ENCODE results near the gene RAB6A. TPM values are rescaled to one million over a fixed set of nuclear protein-coding genes. Genes with fewer than 3 reads are reported as not detected.

RAB6A gene
- total RNA-seq, 3 donors from 2014 or later (not counting 1 experiment from before 2014, with no cell fraction given), result 72.2 to 107 (median 97.7) TPM

GRCh38 chr11:73660497-73661034, 100.3 kb downstream of the RAB6A start:
- H3K4me1 ChIP-seq (ENCODE audit: control insufficient read depth, insufficient read depth, low read length), result peaks cover 12% of the 10 kb centered on the region
- TF ChIP-seq, protein P1, sequence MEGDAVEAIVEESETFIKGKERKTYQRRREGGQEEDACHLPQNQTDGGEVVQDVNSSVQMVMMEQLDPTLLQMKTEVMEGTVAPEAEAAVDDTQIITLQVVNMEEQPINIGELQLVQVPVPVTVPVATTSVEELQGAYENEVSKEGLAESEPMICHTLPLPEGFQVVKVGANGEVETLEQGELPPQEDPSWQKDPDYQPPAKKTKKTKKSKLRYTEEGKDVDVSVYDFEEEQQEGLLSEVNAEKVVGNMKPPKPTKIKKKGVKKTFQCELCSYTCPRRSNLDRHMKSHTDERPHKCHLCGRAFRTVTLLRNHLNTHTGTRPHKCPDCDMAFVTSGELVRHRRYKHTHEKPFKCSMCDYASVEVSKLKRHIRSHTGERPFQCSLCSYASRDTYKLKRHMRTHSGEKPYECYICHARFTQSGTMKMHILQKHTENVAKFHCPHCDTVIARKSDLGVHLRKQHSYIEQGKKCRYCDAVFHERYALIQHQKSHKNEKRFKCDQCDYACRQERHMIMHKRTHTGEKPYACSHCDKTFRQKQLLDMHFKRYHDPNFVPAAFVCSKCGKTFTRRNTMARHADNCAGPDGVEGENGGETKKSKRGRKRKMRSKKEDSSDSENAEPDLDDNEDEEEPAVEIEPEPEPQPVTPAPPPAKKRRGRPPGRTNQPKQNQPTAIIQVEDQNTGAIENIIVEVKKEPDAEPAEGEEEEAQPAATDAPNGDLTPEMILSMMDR (IDR thresholded peaks at IDR 0.05), result no peak
- Mint-ChIP-seq H3K27ac (no peak overlapping the region), H3K4me3 (peak overlapping the region; percentile 55), H3K4me1 (peaks cover 0 to 7% of the 10 kb centered on the region in 2 donors), H3K27me3 (ENCODE audit: low read depth in 2 of 2) (no peaks in the 10 kb centered on the region), H3K36me3 (no peaks in the 10 kb centered on the region), H3K9me3 (no peaks in the 10 kb centered on the region)
- DNase-seq, result no peak
- no peaks in the 10 kb centered on the region for H3K36me3 ChIP-seq (ENCODE audit: control insufficient read depth, insufficient read depth, low read length)
- WGBS (ENCODE audit: insufficient coverage), result 39% methylated on average over 25 of the region's 25 CpGs
- peaks cover 7% of the 10 kb centered on the region for H3K27me3 ChIP-seq (ENCODE audit: control insufficient read depth, insufficient read depth, low read length)
- no peak overlapping the region for H3K27ac ChIP-seq (ENCODE audit: low read length)
- H3K4me3 ChIP-seq (ENCODE audit: low read length), result peak overlapping the region; percentile 4
- peak in 1 of 3 donors; percentile 14 for ATAC-seq
- intact Hi-C loops (cut with micrococcal nuclease), result loop anchor here (1.0 to 2.0 kb wide), 3 partner anchors 35 to 354 kb away; no protein-coding TSS in a partner anchor
- no peaks in the 10 kb centered on the region for H3K9me3 ChIP-seq (ENCODE audit: control insufficient read depth, insufficient read depth, low read length)

DNA sequence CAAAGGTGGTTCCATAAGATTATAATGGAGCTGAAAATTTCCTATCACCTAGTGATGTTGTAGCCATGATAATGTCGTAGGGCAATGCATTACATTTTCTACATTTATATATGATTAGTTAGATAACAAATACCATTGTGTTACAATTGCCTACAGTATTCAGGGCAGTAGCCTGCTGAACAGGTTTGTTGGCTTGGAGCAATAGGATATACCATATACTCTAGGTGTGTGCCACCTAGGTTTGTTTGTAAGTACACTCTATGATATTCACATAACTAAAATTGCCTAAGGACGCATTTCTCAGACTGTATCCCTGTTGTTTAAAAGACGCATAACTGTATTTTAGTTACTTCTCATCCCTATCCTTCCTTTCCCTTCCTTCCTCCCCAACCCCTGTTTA, 100.9 kb downstream of the RAB6A start:
- peak overlapping the region; percentile 17 for H3K4me3 Mint-ChIP-seq
- ATAC-seq, result no peak
- H3K4me1 ChIP-seq (ENCODE audit: control insufficient read depth, insufficient read depth, low read length), result peaks cover 12% of the 10 kb centered on the region
- H3K4me3 ChIP-seq (ENCODE audit: low read length), result no peak overlapping the region
- no peaks in the 10 kb centered on the region for H3K9me3 ChIP-seq (ENCODE audit: control insufficient read depth, insufficient read depth, low read length)
- no peak for DNase-seq
- H3K27ac ChIP-seq (ENCODE audit: low read length), result no peak overlapping the region
- H3K27ac Mint-ChIP-seq, result no peak overlapping the region
- H3K36me3 ChIP-seq (ENCODE audit: control insufficient read depth, insufficient read depth, low read length), result no peaks in the 10 kb centered on the region
- no peaks in the 10 kb centered on the region for H3K9me3 Mint-ChIP-seq
- H3K36me3 Mint-ChIP-seq, result no peaks in the 10 kb centered on the region
- H3K27me3 Mint-ChIP-seq (ENCODE audit: low read depth in 2 of 2), result no peaks in the 10 kb centered on the region
- peaks cover 7% of the 10 kb centered on the region for H3K27me3 ChIP-seq (ENCODE audit: control insufficient read depth, insufficient read depth, low read length)
- TF ChIP-seq, protein P1 (IDR thresholded peaks at IDR 0.05), result no peak
- WGBS (ENCODE audit: insufficient coverage), result 94% methylated on average over 2 of the region's 3 CpGs
- intact Hi-C loops (cut with micrococcal nuclease), result loop anchor here (2.0 kb wide), 1 partner anchor 353 kb away; no protein-coding TSS in a partner anchor
- H3K4me1 Mint-ChIP-seq, result peaks cover 0 to 7% of the 10 kb centered on the region in 2 donors

DNA sequence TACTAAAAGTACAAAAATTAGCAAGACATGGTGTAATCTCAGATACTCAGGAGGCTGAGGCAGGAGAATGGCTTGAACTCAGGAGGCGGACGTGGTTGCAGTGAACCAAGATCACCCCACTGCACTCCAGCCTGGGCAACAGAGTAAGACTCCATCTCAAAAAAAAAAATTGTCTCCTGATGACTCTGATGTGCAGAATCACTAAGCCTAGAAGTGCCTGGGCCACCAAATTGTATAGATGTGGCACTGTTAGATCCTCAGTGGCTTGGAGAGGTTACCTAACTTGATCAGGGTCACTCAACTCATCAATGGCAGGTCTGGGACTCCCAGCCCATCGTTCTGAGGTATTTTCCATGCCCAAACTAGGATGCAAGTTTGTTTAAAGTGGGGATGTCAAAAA, 103.9 kb downstream of the RAB6A start:
- TF ChIP-seq, protein P1 (IDR thresholded peaks at IDR 0.05), result no peak
- Histone ChIP-seq H3K4me1 (ENCODE audit: control insufficient read depth, insufficient read depth, low read length) (peaks cover 12% of the 10 kb centered on the region), H3K4me3 (ENCODE audit: low read length) (no peak overlapping the region), H3K27ac (ENCODE audit: low read length) (no peak overlapping the region), H3K36me3 (ENCODE audit: control insufficient read depth, insufficient read depth, low read length) (no peaks in the 10 kb centered on the region), H3K9me3 (ENCODE audit: control insufficient read depth, insufficient read depth, low read length) (no peaks in the 10 kb centered on the region), H3K27me3 (ENCODE audit: control insufficient read depth, insufficient read depth, low read length) (peaks cover 7% of the 10 kb centered on the region)
- no peak overlapping the region for H3K27ac Mint-ChIP-seq
- no peaks in the 10 kb centered on the region for H3K27me3 Mint-ChIP-seq (ENCODE audit: low read depth in 2 of 2)
- DNase-seq (no peak), ATAC-seq (no peak)
- WGBS (ENCODE audit: insufficient coverage), result 73% methylated on average over 2 of the region's 3 CpGs
- H3K36me3 Mint-ChIP-seq, result no peaks in the 10 kb centered on the region
- H3K4me3 Mint-ChIP-seq, result no peak overlapping the region
- H3K4me1 Mint-ChIP-seq, result peaks cover 0 to 7% of the 10 kb centered on the region in 2 donors
- intact Hi-C loops (cut with micrococcal nuclease), result no loop called here
- H3K9me3 Mint-ChIP-seq, result no peaks in the 10 kb centered on the region

DNA sequence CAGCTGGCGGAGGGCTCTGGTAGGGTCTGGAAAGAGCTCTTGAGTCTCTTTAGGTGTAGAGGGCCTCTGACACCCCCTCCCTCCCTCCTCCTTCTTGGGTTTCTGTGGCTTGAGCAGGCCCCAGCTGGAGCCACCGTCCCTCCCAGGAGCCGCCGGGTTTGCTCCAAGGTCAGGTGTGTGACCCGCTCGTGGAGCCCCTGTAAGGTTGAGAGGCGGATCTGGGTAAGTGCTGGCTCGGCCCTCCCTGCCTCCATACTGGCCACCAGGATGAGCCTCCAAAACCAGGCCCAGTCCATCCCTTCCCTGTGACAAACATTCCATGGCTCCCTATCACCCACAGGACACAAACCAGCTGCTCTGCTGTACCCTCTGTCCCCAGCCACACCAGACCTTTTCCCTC, 105.2 kb downstream of the RAB6A start:
- Histone ChIP-seq H3K27ac (ENCODE audit: low read length) (no peak overlapping the region), H3K9me3 (ENCODE audit: control insufficient read depth, insufficient read depth, low read length) (no peaks in the 10 kb centered on the region), H3K36me3 (ENCODE audit: control insufficient read depth, insufficient read depth, low read length) (no peaks in the 10 kb centered on the region), H3K4me3 (ENCODE audit: low read length) (no peak overlapping the region), H3K27me3 (ENCODE audit: control insufficient read depth, insufficient read depth, low read length) (peaks cover 4% of the 10 kb centered on the region), H3K4me1 (ENCODE audit: control insufficient read depth, insufficient read depth, low read length) (peaks cover 5% of the 10 kb centered on the region)
- no peak overlapping the region for H3K4me3 Mint-ChIP-seq
- intact Hi-C loops (cut with micrococcal nuclease), result no loop called here
- 93% methylated on average over 7 of the region's 8 CpGs for WGBS (ENCODE audit: insufficient coverage)
- no peaks in the 10 kb centered on the region for H3K36me3 Mint-ChIP-seq
- H3K9me3 Mint-ChIP-seq, result no peaks in the 10 kb centered on the region
- no peaks in the 10 kb centered on the region for H3K27me3 Mint-ChIP-seq (ENCODE audit: low read depth in 2 of 2)
- ATAC-seq (no peak), DNase-seq (no peak)
- no peak overlapping the region for H3K27ac Mint-ChIP-seq
- H3K4me1 Mint-ChIP-seq, result no peaks in the 10 kb centered on the region
- TF ChIP-seq, protein P1 (IDR thresholded peaks at IDR 0.05), result no peak

All from natural killer cell (primary cell).